NCI-H1048 (cell line): ENCODE data around the gene SLC47A1.
"Not testable (repeated sequence)": the region's sequence is repeated elsewhere in the genome, so short reads cannot be mapped to it uniquely, and the experiment has no call there.

Source experiments
- DNase-seq: peaks from one replicate; lab custom pipeline; 2025; lab: John Stamatoyannopoulos, UW

SLC47A1 gene

GRCh38 chr17:19558946-19559345, 25.3 kb downstream of the SLC47A1 start:
- DNase-seq: no peak

GRCh38 chr17:19561697-19562318, 28.2 kb downstream of the SLC47A1 start:
- no peak for DNase-seq

GRCh38 chr17:19565817-19566575, 32.3 kb downstream of the SLC47A1 start:
- no peak for DNase-seq

- DNase-seq: no peak
These were observed 33.8 kb downstream of the SLC47A1 start for GRCh38 chr17:19567216-19568015.

- no peak for DNase-seq
These were observed 34.3 kb downstream of the SLC47A1 start for GRCh38 chr17:19568016-19568350.

GRCh38 chr17:19569785-19570543, 36.3 kb downstream of the SLC47A1 start:
- no peak for DNase-seq

- DNase-seq: no peak
These were observed 36.9 kb downstream of the SLC47A1 start for GRCh38 chr17:19570544-19571062.

GRCh38 chr17:19573075-19573474, 39.4 kb downstream of the SLC47A1 start:
- DNase-seq: no peak

GRCh38 chr17:19574956-19575355, 41.3 kb downstream of the SLC47A1 start:
- no peak for DNase-seq

- no peak for DNase-seq
These were observed 44.9 kb downstream of the SLC47A1 start for GRCh38 chr17:19578545-19578944.

- DNase-seq: no peak
These were observed 45.6 kb downstream of the SLC47A1 start for GRCh38 chr17:19579192-19579761.

GRCh38 chr17:19579867-19580565, 46.4 kb downstream of the SLC47A1 start:
- no peak for DNase-seq

- not testable (repeated sequence) for DNase-seq
These were observed 46.9 kb downstream of the SLC47A1 start for GRCh38 chr17:19580566-19580920.

GRCh38 chr17:19582152-19582551, 48.5 kb downstream of the SLC47A1 start:
- DNase-seq: not testable (repeated sequence)

- no peak for DNase-seq
These were observed 50.2 kb downstream of the SLC47A1 start for GRCh38 chr17:19583871-19584270.

- no peak for DNase-seq
These were observed 56.8 kb downstream of the SLC47A1 start for GRCh38 chr17:19590451-19590850.

- DNase-seq: no peak
These were observed 57.4 kb downstream of the SLC47A1 start for GRCh38 chr17:19590912-19591551.

- DNase-seq: no peak
These were observed 58.7 kb downstream of the SLC47A1 start for GRCh38 chr17:19592316-19592715.

- no peak for DNase-seq
These were observed 63.2 kb downstream of the SLC47A1 start for GRCh38 chr17:19596869-19597268.

- DNase-seq: no peak
These were observed 76.7 kb downstream of the SLC47A1 start for GRCh38 chr17:19610311-19610710.

GRCh38 chr17:19610879-19611278, 77.2 kb downstream of the SLC47A1 start:
- no peak for DNase-seq
